Raji (cell line): Measurements from ENCODE around the gene RPRD1A.

Source experiments
- POLR2A ChIP-seq: IDR thresholded peaks from 2 replicates; pipeline ENCODE4 v1.6.1; 2011; ENCODE audit warnings: low read depth, low read length, control low read depth; ENCODE audit not compliant: insufficient read depth

Gene RPRD1A

GRCh38 chr18:36083729-36084128, 16.4 kb upstream of the RPRD1A start:
- no peak for TF ChIP-seq POLR2A

GRCh38 chr18:36078751-36079529, 11.6 kb upstream of the RPRD1A start:
- no peak for TF ChIP-seq POLR2A

- no peak for TF ChIP-seq POLR2A
These were observed 8.7 kb upstream of the RPRD1A start for GRCh38 chr18:36075862-36076587.

- no peak for TF ChIP-seq POLR2A
These were observed 7.1 kb upstream of the RPRD1A start for GRCh38 chr18:36074435-36074834.

- no peak for TF ChIP-seq POLR2A
These were observed 6.3 kb upstream of the RPRD1A start for GRCh38 chr18:36073676-36074075.

GRCh38 chr18:36066686-36067054, 689 bp downstream of the RPRD1A start:
- TF ChIP-seq POLR2A = no peak

- no peak for TF ChIP-seq POLR2A
These were observed 1.4 kb downstream of the RPRD1A start for GRCh38 chr18:36066001-36066400.

GRCh38 chr18:36064027-36064808, 3.1 kb downstream of the RPRD1A start:
- no peak for TF ChIP-seq POLR2A

- no peak for TF ChIP-seq POLR2A
These were observed 8.7 kb downstream of the RPRD1A start for GRCh38 chr18:36058674-36059073.

GRCh38 chr18:36051760-36052159, 15.6 kb downstream of the RPRD1A start:
- no peak for TF ChIP-seq POLR2A

GRCh38 chr18:36050479-36050878, 16.9 kb downstream of the RPRD1A start:
- TF ChIP-seq POLR2A = no peak

- no peak for TF ChIP-seq POLR2A
These were observed 19.8 kb downstream of the RPRD1A start for GRCh38 chr18:36047521-36047920.

GRCh38 chr18:36046898-36047297, 20.5 kb downstream of the RPRD1A start:
- TF ChIP-seq POLR2A = no peak

GRCh38 chr18:36045241-36045991, 21.9 kb downstream of the RPRD1A start:
- TF ChIP-seq POLR2A = no peak

- TF ChIP-seq POLR2A = no peak
These were observed 24.2 kb downstream of the RPRD1A start for GRCh38 chr18:36043153-36043552.
